Peyer's patch (tissue), 4 donors: ENCODE data around the gene UTP14C.

Experiments
- CTCF ChIP-seq, 6 experiments: fragments of 450-650 bp in 4 of 6; fragments of 200-600 bp in 2 of 6; sonication (generic) in 1 of 6; IDR thresholded peaks; one replicate each; pipeline ENCODE4 v1.5.1; 2017 to 2019; ENCODE audit warnings: antibody characterized with exemption in 6 of 6, mild to moderate bottlenecking in 3 of 6, moderate library complexity in 1 of 6
- POLR2A ChIP-seq, 2 donors: fragments of 450-650 bp; IDR thresholded peaks; one replicate each; pipeline ENCODE4 v1.5.1; 2017; ENCODE audit warnings: antibody characterized with exemption in 2 of 2, mild to moderate bottlenecking in 2 of 2, moderate library complexity in 2 of 2

GRCh38 chr13:52043675-52044074 lies 19.2 kb downstream of the UTP14C start:
- no peak for TF ChIP-seq POLR2A (IDR thresholded peaks at IDR 0.05)
- TF ChIP-seq CTCF (IDR thresholded peaks at IDR 0.05): no peak
